GM12878 (cell line): ENCODE results near the gene CTNNAL1. TPM values are rescaled to one million over a fixed set of nuclear protein-coding genes. Genes with fewer than 3 reads are reported as not detected.

ENCODE experiments used
- BHLHE40 ChIP-seq, 2 experiments: fragments of 450-650 bp in 1 of 2; IDR thresholded peaks; 2 replicates each; pipeline ENCODE4 v1.6.1; 2011 to 2017; ENCODE audit warnings: low read depth in 2 of 2, borderline replicate concordance in 1 of 2, improper control_type of control experiment in 1 of 2, low read length in 1 of 2, mild to moderate bottlenecking in 1 of 2
- CBX5 ChIP-seq: sonication (generic); IDR thresholded peaks from 2 replicates; pipeline ENCODE4 v1.6.1; 2016; ENCODE audit warnings: low read depth, moderate library complexity, mild to moderate bottlenecking, inconsistent platforms
- MEF2A ChIP-seq: IDR thresholded peaks from 2 replicates; pipeline ENCODE4 v1.6.1; 2011; ENCODE audit warnings: low read depth, mild to moderate bottlenecking, low read length, moderate library complexity; ENCODE audit not compliant: insufficient read depth
- MLLT1 ChIP-seq: fragments of 450-650 bp; IDR thresholded peaks from 2 replicates; pipeline ENCODE4 v1.6.1; 2016; ENCODE audit warnings: mild to moderate bottlenecking
- MYB ChIP-seq: fragments of 150-350 bp; IDR thresholded peaks from 2 replicates; pipeline ENCODE4 v1.6.1; 2014; ENCODE audit warnings: mild to moderate bottlenecking, low read depth, low read length, borderline replicate concordance
- RB1 ChIP-seq: fragments of 450-650 bp; formaldehyde crosslinking; IDR thresholded peaks from 2 replicates; pipeline ENCODE4 v1.6.1; 2017; ENCODE audit warnings: mild to moderate bottlenecking, borderline replicate concordance
- WRNIP1 ChIP-seq: IDR thresholded peaks from 2 replicates; pipeline ENCODE4 v1.6.1; 2011; ENCODE audit warnings: low read depth, low read length, improper control_type of control experiment, borderline replicate concordance
- ZNF24 ChIP-seq: fragments of 450-650 bp; IDR thresholded peaks from 2 replicates; pipeline ENCODE4 v1.6.1; 2017; ENCODE audit warnings: antibody characterized with exemption, mild to moderate bottlenecking
- ZNF687 ChIP-seq: fragments of 450-650 bp; IDR thresholded peaks from 2 replicates; pipeline ENCODE4 v1.6.1; 2017; ENCODE audit warnings: mild to moderate bottlenecking, moderate library complexity
- polyA plus RNA-seq, 11 experiments: library from polyadenylated mRNA; depleted of rRNA in 4 of 11; unstranded in 6 of 11; stranded (reverse) in 5 of 11; fragments of >200 nt; fragmentation: Nextera tagmentation in 4 of 11; fragmentation: Illumina TruSeq in 1 of 11; extraction: Ambion mirVana in 4 of 11; extraction: Trizol in 1 of 11; gene quantifications; 1 replicate in 1 of 11; 2 replicates in 10 of 11; pipeline versions ENCODE4 v1.2.1 to v1.2.3, GENCODE V29; 2011 to 2016; ENCODE audit warnings: inconsistent platforms in 2 of 11, missing spikeins in 2 of 11, low read depth in 1 of 11
- total RNA-seq, 4 experiments: library from RNA; depleted of rRNA in 3 of 4; stranded (reverse); fragments of >200 nt in 3 of 4; fragmentation: Illumina TruSeq in 1 of 4; extraction: Trizol in 1 of 4; gene quantifications; 2 replicates each; pipeline versions ENCODE4 v1.2.1 to v1.2.3, GENCODE V29; 2013 to 2021
- TF ChIP-seq, protein P1 (sequence below): IDR thresholded peaks from 2 replicates; pipeline ENCODE4 v1.6.1; 2012; ENCODE audit warnings: improper control_type of control experiment, low read depth, low read length; ENCODE audit not compliant: insufficient replicate concordance

CTNNAL1 gene
- total and polyA plus RNA-seq, 10 of the 15 experiments (the other 5 are each of a cell fraction or from before 2014, with no cell fraction given): 16.3 to 82.5 (median 45.2) TPM

DNA sequence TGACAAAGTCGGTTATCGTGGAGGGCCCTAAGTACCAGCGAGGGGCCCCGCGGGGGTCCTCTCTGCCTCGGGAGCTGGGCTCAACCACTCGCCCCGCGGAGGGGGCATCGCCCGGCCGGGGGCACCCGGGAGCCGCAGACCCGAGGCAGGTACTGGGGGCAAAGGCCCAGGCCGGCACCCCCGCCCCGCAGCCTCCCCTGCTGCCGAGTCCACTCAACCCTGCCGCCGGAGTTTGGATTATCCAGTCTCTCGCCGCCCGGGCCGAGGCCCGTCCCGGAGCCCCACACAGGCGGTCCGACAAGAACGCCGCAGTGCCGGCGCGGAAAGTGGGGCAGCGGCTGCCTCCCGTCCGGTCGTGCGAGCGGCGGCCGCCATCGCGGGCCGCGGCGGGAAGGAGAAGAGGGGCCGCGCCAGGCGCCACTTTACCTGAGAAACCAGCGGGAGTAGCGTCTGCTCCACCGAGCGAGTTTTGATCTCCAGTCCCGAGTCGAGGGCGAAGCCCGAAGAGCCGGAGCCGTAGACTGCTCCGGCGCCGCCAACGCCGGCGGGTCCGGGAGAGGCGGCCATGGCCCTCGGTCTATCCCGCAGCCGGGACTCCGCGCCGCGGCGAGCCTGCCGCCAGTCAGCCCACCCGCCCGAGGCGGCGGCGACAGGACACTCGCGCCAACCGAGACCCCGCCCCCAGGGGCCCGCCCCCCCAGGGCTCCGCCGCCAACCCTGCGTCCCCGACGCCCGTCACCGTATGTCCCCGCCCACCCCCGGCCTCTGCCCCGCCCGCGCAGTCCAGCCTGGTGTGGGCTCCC is at the start of gene CTNNAL1 (continued):
- TF ChIP-seq, protein P1, sequence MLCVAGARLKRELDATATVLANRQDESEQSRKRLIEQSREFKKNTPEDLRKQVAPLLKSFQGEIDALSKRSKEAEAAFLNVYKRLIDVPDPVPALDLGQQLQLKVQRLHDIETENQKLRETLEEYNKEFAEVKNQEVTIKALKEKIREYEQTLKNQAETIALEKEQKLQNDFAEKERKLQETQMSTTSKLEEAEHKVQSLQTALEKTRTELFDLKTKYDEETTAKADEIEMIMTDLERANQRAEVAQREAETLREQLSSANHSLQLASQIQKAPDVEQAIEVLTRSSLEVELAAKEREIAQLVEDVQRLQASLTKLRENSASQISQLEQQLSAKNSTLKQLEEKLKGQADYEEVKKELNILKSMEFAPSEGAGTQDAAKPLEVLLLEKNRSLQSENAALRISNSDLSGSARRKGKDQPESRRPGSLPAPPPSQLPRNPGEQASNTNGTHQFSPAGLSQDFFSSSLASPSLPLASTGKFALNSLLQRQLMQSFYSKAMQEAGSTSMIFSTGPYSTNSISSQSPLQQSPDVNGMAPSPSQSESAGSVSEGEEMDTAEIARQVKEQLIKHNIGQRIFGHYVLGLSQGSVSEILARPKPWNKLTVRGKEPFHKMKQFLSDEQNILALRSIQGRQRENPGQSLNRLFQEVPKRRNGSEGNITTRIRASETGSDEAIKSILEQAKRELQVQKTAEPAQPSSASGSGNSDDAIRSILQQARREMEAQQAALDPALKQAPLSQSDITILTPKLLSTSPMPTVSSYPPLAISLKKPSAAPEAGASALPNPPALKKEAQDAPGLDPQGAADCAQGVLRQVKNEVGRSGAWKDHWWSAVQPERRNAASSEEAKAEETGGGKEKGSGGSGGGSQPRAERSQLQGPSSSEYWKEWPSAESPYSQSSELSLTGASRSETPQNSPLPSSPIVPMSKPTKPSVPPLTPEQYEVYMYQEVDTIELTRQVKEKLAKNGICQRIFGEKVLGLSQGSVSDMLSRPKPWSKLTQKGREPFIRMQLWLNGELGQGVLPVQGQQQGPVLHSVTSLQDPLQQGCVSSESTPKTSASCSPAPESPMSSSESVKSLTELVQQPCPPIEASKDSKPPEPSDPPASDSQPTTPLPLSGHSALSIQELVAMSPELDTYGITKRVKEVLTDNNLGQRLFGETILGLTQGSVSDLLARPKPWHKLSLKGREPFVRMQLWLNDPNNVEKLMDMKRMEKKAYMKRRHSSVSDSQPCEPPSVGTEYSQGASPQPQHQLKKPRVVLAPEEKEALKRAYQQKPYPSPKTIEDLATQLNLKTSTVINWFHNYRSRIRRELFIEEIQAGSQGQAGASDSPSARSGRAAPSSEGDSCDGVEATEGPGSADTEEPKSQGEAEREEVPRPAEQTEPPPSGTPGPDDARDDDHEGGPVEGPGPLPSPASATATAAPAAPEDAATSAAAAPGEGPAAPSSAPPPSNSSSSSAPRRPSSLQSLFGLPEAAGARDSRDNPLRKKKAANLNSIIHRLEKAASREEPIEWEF: no peak
- no peak for TF ChIP-seq MLLT1
- no peak for TF ChIP-seq MYB
- TF ChIP-seq CBX5: 0 out of 2 replicates have a peak, but pooled peaks have one; percentile 33
- TF ChIP-seq MEF2A: no peak
- no peak for TF ChIP-seq ZNF24
- TF ChIP-seq ZNF687: 0 out of 2 replicates have a peak, but pooled peaks have one; percentile 36
- TF ChIP-seq BHLHE40 (IDR thresholded peaks at IDR 0.05; ENCODE audit: borderline replicate concordance in 1 of 2, low read depth in 2 of 2, low read length in 1 of 2): peak in 1 of 2 experiments; percentile 20; a peak in 1 of 4 replicates
- TF ChIP-seq RB1: peak; percentile 35; the same call in 1 of the 2 replicates
- no peak for TF ChIP-seq WRNIP1
